K562 (cell line): ENCODE measurements around the gene ETNK1.

ENCODE experiments used
- ETV5 ChIP-seq: sonication (generic); formaldehyde crosslinking; IDR thresholded peaks from 2 replicates; pipeline ENCODE4 v1.4.0; 2020; ENCODE audit warnings: low read depth, mild to moderate bottlenecking, missing genetic modification reagents
- EZH2 ChIP-seq: IDR thresholded peaks from 2 replicates; pipeline ENCODE4 v1.6.1; 2012; ENCODE audit warnings: low read depth, mild to moderate bottlenecking, inconsistent platforms, low read length, borderline replicate concordance
- GABPA ChIP-seq: fragments of 200-800 bp; sonication (Bioruptor generic); conservative IDR thresholded peaks from 2 replicates; pipeline ENCODE4 v1.6.1; 2016; ENCODE audit warnings: low read depth, missing genetic modification characterization, missing compliant biosample characterization
- HNRNPL ChIP-seq: fragments of 200-400 bp; formaldehyde crosslinking; IDR thresholded peaks from 2 replicates; pipeline ENCODE4 v1.6.1; 2017; ENCODE audit warnings: low read depth, mild to moderate bottlenecking, low read length
- MAZ ChIP-seq, 2 experiments: fragments of 450-650 bp in 1 of 2; sonication (generic) in 1 of 2; formaldehyde crosslinking; IDR thresholded peaks in 1 of 2; conservative IDR thresholded peaks in 1 of 2; 2 replicates each; pipeline versions ENCODE4 v1.4.0 to v1.5.0; 2020; ENCODE audit warnings: mild to moderate bottlenecking in 1 of 2, missing genetic modification reagents in 1 of 2
- POLR2A ChIP-seq: fragments of 450-650 bp; conservative IDR thresholded peaks from 2 replicates; pipeline ENCODE4 v1.6.1; 2016
- RBM22 ChIP-seq: fragments of 200-400 bp; formaldehyde crosslinking; IDR thresholded peaks from 2 replicates; pipeline ENCODE4 v1.6.1; 2018; ENCODE audit warnings: low read length, low read depth; ENCODE audit not compliant: poor library complexity, severe bottlenecking
- RFX5 ChIP-seq: IDR thresholded peaks from 2 replicates; pipeline ENCODE4 v1.6.1; 2011; ENCODE audit warnings: low read depth, mild to moderate bottlenecking, improper control_type of control experiment, low read length
- ZC3H4 ChIP-seq: sonication (generic); formaldehyde crosslinking; IDR thresholded peaks from 2 replicates; pipeline ENCODE4 v1.9.0; 2021; ENCODE audit warnings: missing genetic modification reagents, borderline replicate concordance

DNA sequence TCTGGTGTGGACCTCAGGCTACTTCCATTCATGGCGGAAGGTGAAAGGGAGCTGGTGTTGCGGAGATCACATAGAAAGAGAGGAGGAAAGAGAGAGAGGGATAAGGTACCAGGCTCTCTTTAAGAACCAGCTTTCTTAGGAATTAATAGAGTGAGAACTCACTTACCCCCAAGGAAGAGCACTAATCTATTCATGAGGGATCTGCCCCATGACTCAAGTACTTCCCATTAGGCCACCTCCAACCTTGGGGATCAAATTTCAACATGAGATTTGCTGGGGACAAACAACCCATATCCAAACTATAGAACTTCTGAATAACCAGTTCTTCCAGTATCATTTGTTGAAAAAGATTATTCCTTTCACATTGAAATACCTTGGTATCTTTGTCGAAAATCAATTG, 46.6 kb upstream of the ETNK1 start:
- no peak for TF ChIP-seq POLR2A
- TF ChIP-seq ZC3H4 (CRISPR knock-in tag), result no peak
- TF ChIP-seq HNRNPL, result no peak
- TF ChIP-seq RFX5, result no peak
- TF ChIP-seq GABPA (tag), result no peak
- no peak for TF ChIP-seq MAZ (CRISPR knock-in tag; conservative IDR thresholded peaks at IDR 0.05 in 1 of 2, IDR thresholded peaks at IDR 0.05 in 1 of 2)
- TF ChIP-seq RBM22, result no peak
- no peak for TF ChIP-seq EZH2
- TF ChIP-seq ETV5 (CRISPR knock-in tag), result no peak
